ENCODE results near the gene VANGL2.
"Not testable (repeated sequence)": the region's sequence is repeated elsewhere in the genome, so short reads cannot be mapped to it uniquely, and the experiment has no call there.

VANGL2 gene

GRCh38 chr1:160370561-160371345 lies 29.6 kb upstream of the VANGL2 start:
- no peak for DNase-seq

GRCh38 chr1:160371346-160371631 lies 29.1 kb upstream of the VANGL2 start:
- DNase-seq, result no peak

GRCh38 chr1:160371756-160372155 lies 28.6 kb upstream of the VANGL2 start:
- DNase-seq, result no peak

GRCh38 chr1:160373696-160374095 lies 26.7 kb upstream of the VANGL2 start:
- DNase-seq, result no peak

GRCh38 chr1:160374306-160375110 lies 25.9 kb upstream of the VANGL2 start:
- DNase-seq, result no peak

- DNase-seq, result no peak
Measured at GRCh38 chr1:160375788-160376524, 24.4 kb upstream of the VANGL2 start.

GRCh38 chr1:160376525-160377131 lies 23.7 kb upstream of the VANGL2 start:
- DNase-seq, result no peak

- no peak for DNase-seq
Measured at GRCh38 chr1:160377585-160378206, 22.7 kb upstream of the VANGL2 start.

- DNase-seq, result not testable (repeated sequence)
Measured at GRCh38 chr1:160384812-160385211, 15.6 kb upstream of the VANGL2 start.

- DNase-seq, result not testable (repeated sequence)
Measured at GRCh38 chr1:160388406-160388805, 12.0 kb upstream of the VANGL2 start.

- no peak for DNase-seq
Measured at GRCh38 chr1:160394673-160395072, 5.7 kb upstream of the VANGL2 start.

GRCh38 chr1:160397651-160398050 lies 2.7 kb upstream of the VANGL2 start:
- DNase-seq, result no peak

- no peak for DNase-seq
Measured at GRCh38 chr1:160398823-160399222, 1.5 kb upstream of the VANGL2 start.

- DNase-seq, result no peak
Measured at GRCh38 chr1:160399544-160400222, 681 bp upstream of the VANGL2 start.

GRCh38 chr1:160400646-160401486 lies 502 bp downstream of the VANGL2 start:
- DNase-seq, result no peak

- DNase-seq, result no peak
Measured at GRCh38 chr1:160401487-160401805, 1.1 kb downstream of the VANGL2 start.

GRCh38 chr1:160402001-160402795 lies 1.8 kb downstream of the VANGL2 start:
- DNase-seq, result no peak

GRCh38 chr1:160403244-160403643 lies 2.9 kb downstream of the VANGL2 start:
- no peak for DNase-seq

GRCh38 chr1:160404094-160404493 lies 3.7 kb downstream of the VANGL2 start:
- no peak for DNase-seq

GRCh38 chr1:160405331-160405877 lies 5.0 kb downstream of the VANGL2 start:
- no peak for DNase-seq
